OCI-M2 (cell line): ENCODE data around the gene RPL38.

ENCODE experiments used
- DNase-seq: peaks from one replicate; lab custom pipeline; 2025; ENCODE audit not compliant: unreplicated experiment; lab: John Stamatoyannopoulos, UW

Gene RPL38

GRCh38 chr17:74224959-74225725 lies 21.7 kb downstream of the RPL38 start:
- DNase-seq = no peak

- no peak for DNase-seq
These were observed 22.8 kb downstream of the RPL38 start for GRCh38 chr17:74226252-74226651.

- no peak for DNase-seq
These were observed 24.0 kb downstream of the RPL38 start for GRCh38 chr17:74227271-74228080.

- DNase-seq = no peak
These were observed 25.0 kb downstream of the RPL38 start for GRCh38 chr17:74228306-74228978.

- no peak for DNase-seq
These were observed 27.4 kb downstream of the RPL38 start for GRCh38 chr17:74230896-74231295.

GRCh38 chr17:74231928-74232907 lies 28.7 kb downstream of the RPL38 start:
- no peak for DNase-seq

- no peak for DNase-seq
These were observed 30.5 kb downstream of the RPL38 start for GRCh38 chr17:74233937-74234336.

- DNase-seq = no peak
These were observed 31.0 kb downstream of the RPL38 start for GRCh38 chr17:74234486-74234885.

- no peak for DNase-seq
These were observed 31.6 kb downstream of the RPL38 start for GRCh38 chr17:74235040-74235581.

GRCh38 chr17:74235911-74236371 lies 32.5 kb downstream of the RPL38 start:
- no peak for DNase-seq

- no peak for DNase-seq
These were observed 33.8 kb downstream of the RPL38 start for GRCh38 chr17:74237321-74237720.

GRCh38 chr17:74239172-74239571 lies 35.7 kb downstream of the RPL38 start:
- DNase-seq = no peak

GRCh38 chr17:74240618-74241205 lies 37.2 kb downstream of the RPL38 start:
- DNase-seq = no peak

GRCh38 chr17:74241431-74241830 lies 38.0 kb downstream of the RPL38 start:
- no peak for DNase-seq

GRCh38 chr17:74241847-74242246 lies 38.4 kb downstream of the RPL38 start:
- DNase-seq = no peak

- DNase-seq = no peak
These were observed 39.7 kb downstream of the RPL38 start for GRCh38 chr17:74243013-74243755.

GRCh38 chr17:74244128-74244527 lies 40.6 kb downstream of the RPL38 start:
- no peak for DNase-seq

GRCh38 chr17:74244548-74244947 lies 41.1 kb downstream of the RPL38 start:
- no peak for DNase-seq
